ENCODE measurements around the gene SECTM1.

- TF ChIP-seq CTCF (IDR thresholded peaks at IDR 0.05), result no peak
- peak; percentile 96 to 97 for TF ChIP-seq POLR2A (IDR thresholded peaks at IDR 0.05)
Measured at GRCh38 chr17:82292251-82293154, 41.1 kb downstream of the SECTM1 start.

Measured in Peyer's patch (tissue), 4 donors.